Trophoblast cell (in vitro differentiated cells and primary cell): ENCODE results near the gene MIPOL1.

Experiments used
- DNase-seq, 2 donors: peaks; one replicate each; pipeline ENCODE4 v3.0.0-alpha.2; 2016
- H2AFZ ChIP-seq: 2 replicates; pipeline ENCODE4 v1.6.1; 2013; ENCODE audit warnings: low read length, moderate library complexity, mild to moderate bottlenecking; ENCODE audit not compliant: insufficient read depth, poor library complexity
- H2AK5ac ChIP-seq: 2 replicates; pipeline ENCODE4 v1.6.1; 2013; ENCODE audit warnings: mild to moderate bottlenecking, low read length
- H2BK120ac ChIP-seq: 2 replicates; pipeline ENCODE4 v1.6.1; 2013; ENCODE audit warnings: low read length, mild to moderate bottlenecking, moderate library complexity; ENCODE audit not compliant: insufficient read depth, poor library complexity
- H2BK12ac ChIP-seq: 2 replicates; pipeline ENCODE4 v1.6.1; 2013; ENCODE audit warnings: mild to moderate bottlenecking, low read length, moderate library complexity
- H2BK5ac ChIP-seq: 2 replicates; pipeline ENCODE4 v1.6.1; 2013; ENCODE audit warnings: low read length, low read depth, moderate library complexity, mild to moderate bottlenecking; ENCODE audit not compliant: poor library complexity
- H3K14ac ChIP-seq: 2 replicates; pipeline ENCODE4 v1.6.1; 2013; ENCODE audit warnings: mild to moderate bottlenecking, low read length
- H3K18ac ChIP-seq: 2 replicates; pipeline ENCODE4 v1.6.1; 2013; ENCODE audit warnings: mild to moderate bottlenecking, low read length
- H3K23ac ChIP-seq: 2 replicates; pipeline ENCODE4 v1.6.1; 2013; ENCODE audit warnings: low read length
- H3K27ac ChIP-seq: 2 replicates; pipeline ENCODE4 v1.5.1; 2013; ENCODE audit warnings: low read depth, mild to moderate bottlenecking, inconsistent platforms, low read length, moderate library complexity
- H3K27me3 ChIP-seq: 2 replicates; pipeline ENCODE4 v1.6.1; 2013; ENCODE audit warnings: inconsistent platforms, mild to moderate bottlenecking, low read length, moderate library complexity; ENCODE audit not compliant: insufficient read depth
- H3K36me3 ChIP-seq, 2 experiments: 1 replicate in 1 of 2; 2 replicates in 1 of 2; pipeline ENCODE4 v1.6.1; 2013; ENCODE audit warnings: low read length in 2 of 2, mild to moderate bottlenecking in 2 of 2, moderate library complexity in 1 of 2; ENCODE audit not compliant: insufficient read depth in 2 of 2, control insufficient read depth in 1 of 2
- H3K4ac ChIP-seq: 2 replicates; pipeline ENCODE4 v1.6.1; 2013; ENCODE audit warnings: low read depth, mild to moderate bottlenecking, low read length, moderate library complexity
- H3K4me1 ChIP-seq, 2 experiments: 1 replicate in 1 of 2; 2 replicates in 1 of 2; pipeline ENCODE4 v1.6.1; 2013; ENCODE audit warnings: low read length in 2 of 2, mild to moderate bottlenecking in 2 of 2, moderate library complexity in 1 of 2; ENCODE audit not compliant: insufficient read depth in 2 of 2, control insufficient read depth in 1 of 2
- H3K4me2 ChIP-seq: 2 replicates; pipeline ENCODE4 v1.6.1; 2013; ENCODE audit warnings: inconsistent platforms, mild to moderate bottlenecking, low read length, moderate library complexity
- H3K4me3 ChIP-seq: 2 replicates; pipeline ENCODE4 v1.5.1; 2013; ENCODE audit warnings: mild to moderate bottlenecking, low read depth, low read length, inconsistent platforms
- H3K79me1 ChIP-seq: one replicate; pipeline ENCODE4 v1.6.1; 2013; ENCODE audit warnings: low read length
- H3K79me2 ChIP-seq: 2 replicates; pipeline ENCODE4 v1.6.1; 2013; ENCODE audit warnings: low read length, mild to moderate bottlenecking; ENCODE audit not compliant: control insufficient read depth, insufficient read depth, poor library complexity
- H3K9ac ChIP-seq: 2 replicates; pipeline ENCODE4 v1.6.1; 2013; ENCODE audit warnings: mild to moderate bottlenecking, low read length
- H3K9me3 ChIP-seq: 2 replicates; pipeline ENCODE4 v1.6.1; 2013; ENCODE audit warnings: low read depth, mild to moderate bottlenecking, control low read depth, inconsistent platforms, low read length; ENCODE audit not compliant: insufficient read depth
- H4K12ac ChIP-seq: 2 replicates; pipeline ENCODE4 v1.6.1; 2013; ENCODE audit warnings: low read depth, mild to moderate bottlenecking, low read length, moderate library complexity
- H4K8ac ChIP-seq: 2 replicates; pipeline ENCODE4 v1.6.1; 2013; ENCODE audit warnings: low read depth, mild to moderate bottlenecking, low read length, moderate library complexity
- H4K91ac ChIP-seq: one replicate; pipeline ENCODE4 v1.6.1; 2013; ENCODE audit warnings: low read depth, mild to moderate bottlenecking, low read length, moderate library complexity
- WGBS: extraction: QIAGEN DNeasy Blood & Tissue Kit; methylation state at CpG from one replicate; pipeline ENCODE4 v1.1.7; 2013; ENCODE audit warnings: missing lambda C conversion rate; ENCODE audit not compliant: insufficient read length, insufficient coverage; ENCODE audit errors: extremely low coverage; 5-methylcytosine and 5-hydroxymethylcytosine counted together

MIPOL1 gene

GRCh38 chr14:37429618-37430017 lies 231.9 kb downstream of the MIPOL1 start:
- Histone ChIP-seq H3K27ac (no peak overlapping the region), H2BK120ac (no peak overlapping the region), H3K9me3 (no peaks in the 10 kb centered on the region), H2AK5ac (no peak overlapping the region), H3K14ac (no peak overlapping the region), H4K12ac (no peak overlapping the region), H3K4ac (no peak overlapping the region), H3K4me1 (no peaks in the 10 kb centered on the region), H3K4me3 (no peak overlapping the region), H2AFZ (no peak overlapping the region), H3K27me3 (no peaks in the 10 kb centered on the region), H4K8ac (no peak overlapping the region), H3K79me2 (no peaks in the 10 kb centered on the region), H2BK5ac (no peak overlapping the region), H3K9ac (no peak overlapping the region), H4K91ac (no peak overlapping the region), H2BK12ac (no peak overlapping the region), H3K36me3 (no peaks in the 10 kb centered on the region), H3K18ac (no peak overlapping the region), H3K23ac (no peak overlapping the region), H3K4me2 (no peak overlapping the region), H3K79me1 (no peaks in the 10 kb centered on the region)
- DNase-seq = no peak
- no CpG with 5 or more reads among the region's 1 CpG for WGBS

- Histone ChIP-seq H3K18ac (no peak overlapping the region), H3K36me3 (no peaks in the 10 kb centered on the region), H3K27me3 (no peaks in the 10 kb centered on the region), H3K4ac (no peak overlapping the region), H3K79me2 (no peaks in the 10 kb centered on the region), H3K27ac (no peak overlapping the region), H3K4me1 (no peaks in the 10 kb centered on the region), H2AFZ (no peak overlapping the region), H2BK120ac (no peak overlapping the region), H3K23ac (no peak overlapping the region), H3K9ac (no peak overlapping the region), H4K8ac (no peak overlapping the region), H3K4me3 (no peak overlapping the region), H3K9me3 (no peaks in the 10 kb centered on the region), H2AK5ac (no peak overlapping the region), H4K91ac (no peak overlapping the region), H3K4me2 (no peak overlapping the region), H3K79me1 (no peaks in the 10 kb centered on the region), H2BK12ac (no peak overlapping the region), H3K14ac (no peak overlapping the region), H2BK5ac (no peak overlapping the region), H4K12ac (no peak overlapping the region)
- WGBS = no CpG with 5 or more reads among the region's 3 CpGs
- DNase-seq = no peak
These were observed 237.1 kb downstream of the MIPOL1 start for GRCh38 chr14:37434867-37435266.

GRCh38 chr14:37436519-37436918 lies 238.8 kb downstream of the MIPOL1 start:
- no peak overlapping the region for H3K14ac ChIP-seq
- H2AFZ ChIP-seq = no peak overlapping the region
- H2BK120ac ChIP-seq = no peak overlapping the region
- H4K91ac ChIP-seq = no peak overlapping the region
- no peak overlapping the region for H3K23ac ChIP-seq
- H3K79me1 ChIP-seq = no peaks in the 10 kb centered on the region
- H3K9me3 ChIP-seq = no peaks in the 10 kb centered on the region
- no peaks in the 10 kb centered on the region for H3K4me1 ChIP-seq
- H4K8ac ChIP-seq = no peak overlapping the region
- H3K4me3 ChIP-seq = no peak overlapping the region
- H3K79me2 ChIP-seq = no peaks in the 10 kb centered on the region
- DNase-seq = no peak
- no peak overlapping the region for H3K4me2 ChIP-seq
- H3K9ac ChIP-seq = no peak overlapping the region
- no peaks in the 10 kb centered on the region for H3K36me3 ChIP-seq
- no peak overlapping the region for H2AK5ac ChIP-seq
- no peak overlapping the region for H2BK12ac ChIP-seq
- no CpG with 5 or more reads among the region's 3 CpGs for WGBS
- H3K27me3 ChIP-seq = no peaks in the 10 kb centered on the region
- H2BK5ac ChIP-seq = no peak overlapping the region
- no peak overlapping the region for H3K18ac ChIP-seq
- no peak overlapping the region for H4K12ac ChIP-seq
- H3K4ac ChIP-seq = no peak overlapping the region
- no peak overlapping the region for H3K27ac ChIP-seq

- no peak overlapping the region for H3K9ac ChIP-seq
- no peak overlapping the region for H3K4me3 ChIP-seq
- H2BK120ac ChIP-seq = no peak overlapping the region
- no peak for DNase-seq
- H3K4ac ChIP-seq = no peak overlapping the region
- H4K12ac ChIP-seq = no peak overlapping the region
- no peaks in the 10 kb centered on the region for H3K9me3 ChIP-seq
- H2BK5ac ChIP-seq = no peak overlapping the region
- H4K8ac ChIP-seq = no peak overlapping the region
- no peak overlapping the region for H2BK12ac ChIP-seq
- no peaks in the 10 kb centered on the region for H3K79me2 ChIP-seq
- H4K91ac ChIP-seq = no peak overlapping the region
- no peaks in the 10 kb centered on the region for H3K27me3 ChIP-seq
- no peaks in the 10 kb centered on the region for H3K36me3 ChIP-seq
- H3K4me1 ChIP-seq = no peaks in the 10 kb centered on the region
- no peak overlapping the region for H3K27ac ChIP-seq
- H3K4me2 ChIP-seq = no peak overlapping the region
- no peak overlapping the region for H2AK5ac ChIP-seq
- no peak overlapping the region for H3K14ac ChIP-seq
- no CpG with 5 or more reads among the region's 2 CpGs for WGBS
- no peak overlapping the region for H2AFZ ChIP-seq
- H3K18ac ChIP-seq = no peak overlapping the region
- no peak overlapping the region for H3K23ac ChIP-seq
- no peaks in the 10 kb centered on the region for H3K79me1 ChIP-seq
These were observed 239.8 kb downstream of the MIPOL1 start for GRCh38 chr14:37437490-37437889.
